GM18517 (cell line): ENCODE measurements around the gene NEGR1.

ENCODE experiments used
- ATAC-seq: cut with Tn5 transposase; IDR thresholded peaks from one replicate; pipeline ENCODE4 v1.9.1; 2021; ENCODE audit warnings: mild to moderate bottlenecking, moderate library complexity; ENCODE audit not compliant: unreplicated experiment

Gene NEGR1

DNA sequence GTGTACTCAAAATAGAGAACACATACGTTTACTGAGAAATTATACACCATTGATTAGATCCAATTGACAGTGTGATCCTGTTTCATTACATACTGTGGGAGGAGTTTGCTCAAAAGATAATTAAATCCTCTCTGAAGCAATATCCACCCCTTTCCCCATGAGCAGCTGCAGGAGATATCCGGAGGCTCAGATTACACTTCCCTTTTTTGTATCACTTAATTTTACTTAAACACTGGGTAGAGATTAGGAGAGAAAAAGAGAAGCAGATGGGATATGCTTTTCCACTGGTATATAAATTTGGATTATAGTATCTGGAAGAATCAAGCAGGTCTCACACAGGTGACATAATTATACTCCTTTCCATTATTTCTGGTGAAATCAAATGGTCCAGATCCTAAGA is 868.2 kb downstream of the NEGR1 start:
- no peak for ATAC-seq

DNA sequence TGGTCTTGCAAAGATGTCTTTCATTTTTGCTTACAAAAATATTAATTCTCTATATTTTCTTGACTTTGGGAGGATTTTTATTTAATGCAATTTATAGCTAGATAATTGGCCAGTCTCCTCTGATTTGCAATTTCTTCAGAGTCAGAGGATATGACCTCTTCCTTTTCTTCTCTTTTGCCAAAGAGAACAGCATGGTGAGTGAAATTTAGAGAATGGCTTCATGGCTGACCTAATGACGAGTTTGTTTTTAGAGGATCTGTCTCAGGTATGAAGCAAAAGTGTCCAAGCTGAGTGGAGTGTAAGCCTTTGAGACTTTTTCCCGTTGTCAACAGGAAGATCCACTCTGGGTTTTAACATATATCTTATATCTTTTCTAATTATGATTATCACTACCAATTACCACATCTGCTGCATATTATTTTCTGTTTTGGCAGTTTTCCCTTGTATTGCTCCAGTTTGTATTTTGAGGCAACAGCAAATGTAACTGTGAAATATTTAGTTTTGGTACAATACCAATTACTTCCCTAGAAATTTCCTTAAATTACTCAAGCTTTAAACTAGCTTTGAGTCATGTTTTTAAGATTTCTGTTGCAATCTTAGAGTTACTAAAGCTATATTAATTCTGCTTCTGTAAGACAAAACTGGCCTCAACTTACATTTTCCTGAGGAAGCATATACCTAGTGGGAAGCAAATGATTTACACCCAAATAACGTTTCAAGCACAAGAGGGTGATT is 868.7 kb downstream of the NEGR1 start:
- ATAC-seq, result no peak

DNA sequence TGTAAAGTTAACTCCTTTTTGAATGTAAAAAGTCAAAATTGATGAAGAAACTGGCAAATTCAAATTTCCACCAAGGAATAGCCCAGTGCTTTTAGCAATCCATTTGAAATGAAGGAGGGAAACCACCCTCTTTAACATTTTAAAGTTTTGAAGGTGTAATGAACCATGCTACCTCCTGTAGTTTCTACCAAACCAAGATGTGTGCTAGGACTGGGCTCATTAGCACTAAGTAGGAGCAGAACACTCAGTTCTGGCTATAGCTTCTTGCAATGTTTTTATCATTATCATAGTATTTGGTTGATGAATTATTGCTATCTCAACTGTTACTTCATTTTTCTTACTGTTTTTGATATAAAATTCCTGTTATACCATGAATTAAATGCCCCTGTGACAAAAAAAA is 882.3 kb downstream of the NEGR1 start:
- no peak for ATAC-seq

DNA sequence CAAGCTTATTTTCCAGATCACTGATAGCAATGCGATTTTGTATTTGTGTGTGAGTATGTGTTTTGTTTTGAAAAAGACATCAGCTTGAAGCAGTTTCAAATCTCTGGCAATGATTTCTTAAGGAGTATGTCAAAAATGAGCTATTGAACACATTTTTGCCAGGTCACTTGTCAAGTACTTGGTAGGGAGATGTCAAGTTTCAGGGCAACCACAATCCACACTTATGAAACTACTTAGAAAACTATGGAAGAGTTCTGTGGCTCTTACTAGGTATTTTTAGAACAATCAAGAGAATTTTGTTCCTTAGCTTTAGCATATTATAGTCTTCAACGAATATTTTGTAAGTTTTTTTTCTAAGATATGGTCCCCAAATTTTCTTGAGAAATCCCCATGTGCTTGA is 882.7 kb downstream of the NEGR1 start:
- no peak for ATAC-seq

DNA sequence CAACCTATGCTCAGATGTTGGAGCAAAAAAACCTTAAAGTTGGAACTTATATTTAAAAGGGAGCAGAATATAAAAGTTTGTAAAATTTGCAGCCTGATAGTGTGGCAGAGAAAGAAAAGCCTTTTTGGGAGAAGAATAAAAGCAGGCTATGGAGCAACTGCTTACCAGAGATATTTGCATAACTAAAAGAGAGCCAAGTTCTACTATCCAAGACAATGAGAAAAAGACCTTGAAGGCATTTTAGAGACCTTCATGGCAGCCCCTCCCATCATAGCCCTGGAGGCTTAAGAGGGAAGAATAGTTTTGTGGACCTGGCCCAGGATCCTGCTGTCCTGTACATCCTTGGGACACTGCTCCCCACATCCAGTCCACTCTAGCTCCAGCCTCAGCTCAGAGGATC is 889.0 kb downstream of the NEGR1 start:
- no peak for ATAC-seq

DNA sequence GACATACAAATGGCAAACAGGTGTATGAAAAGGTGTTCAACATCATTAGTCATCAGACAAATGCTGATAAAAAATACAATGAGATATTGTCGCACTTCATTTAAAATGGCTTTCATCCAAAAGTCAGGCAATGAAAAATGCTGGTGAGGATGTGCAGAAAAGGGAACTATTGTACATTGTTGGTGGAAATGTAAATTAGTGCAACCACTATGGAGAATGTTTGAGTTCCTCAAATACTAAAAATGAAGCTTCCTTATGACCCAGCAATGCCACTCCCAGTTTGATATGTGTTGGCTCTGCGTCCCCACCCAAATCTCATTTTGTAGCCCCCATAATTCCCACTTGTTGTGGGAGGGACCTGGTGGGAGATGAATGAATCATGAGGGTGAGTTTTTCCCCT is 891.8 kb downstream of the NEGR1 start:
- no peak for ATAC-seq

DNA sequence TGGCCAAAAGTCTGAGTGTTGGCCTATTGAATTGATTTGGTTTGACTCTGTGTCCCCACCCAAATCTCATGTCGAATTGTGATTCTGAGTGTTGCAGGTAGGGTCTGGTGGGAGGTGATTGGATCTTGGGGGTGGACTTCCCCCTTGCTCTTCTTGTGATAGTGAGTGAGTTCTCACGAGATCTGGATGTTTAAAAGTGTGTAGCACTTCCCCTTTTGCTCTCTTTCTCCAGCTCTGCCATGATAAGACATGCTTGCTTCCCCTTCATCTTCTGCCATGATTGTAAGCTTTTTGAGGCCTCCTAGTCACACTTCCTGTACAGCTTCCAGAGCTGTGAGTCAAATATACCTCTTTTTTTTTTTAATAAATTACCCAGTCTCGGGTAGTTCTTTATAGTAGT is 904.5 kb downstream of the NEGR1 start:
- no peak for ATAC-seq

DNA sequence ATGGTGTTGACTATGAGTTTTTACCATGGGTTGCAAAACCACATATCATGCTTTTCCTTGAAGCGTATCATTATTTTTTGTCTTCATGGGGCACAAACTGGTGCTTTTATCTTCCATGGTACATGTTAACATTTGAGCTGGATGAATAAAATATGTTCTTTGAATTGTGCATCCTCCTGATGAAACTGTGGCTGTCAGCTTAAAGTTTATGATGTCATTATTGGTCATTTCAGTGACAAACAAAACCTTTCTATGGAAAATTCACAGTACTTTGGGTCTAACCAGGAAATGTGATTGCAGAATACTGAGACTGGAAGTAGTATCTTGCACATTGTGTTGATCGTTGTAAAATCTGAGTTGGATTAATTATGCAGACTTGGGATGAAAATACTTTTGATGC is 909.8 kb downstream of the NEGR1 start:
- no peak for ATAC-seq

DNA sequence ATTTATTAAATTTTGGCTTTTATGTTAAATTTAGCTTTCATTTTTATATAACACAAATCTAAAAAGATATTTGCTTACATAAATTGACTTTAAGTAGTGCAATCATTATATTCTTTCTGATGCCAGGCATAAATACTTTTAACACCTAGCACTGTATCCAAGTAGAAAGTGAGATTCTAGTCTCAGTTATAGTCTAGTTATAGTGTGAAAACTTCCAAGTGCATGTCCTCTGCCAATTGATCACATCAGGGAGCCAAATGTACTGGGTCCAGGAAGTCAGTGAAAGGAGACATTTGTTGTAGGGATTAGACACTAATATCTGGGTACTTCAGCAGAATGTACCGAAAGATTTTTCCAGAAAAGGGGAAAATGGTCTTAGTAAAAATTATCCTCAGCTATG is 910.8 kb downstream of the NEGR1 start:
- no peak for ATAC-seq

DNA sequence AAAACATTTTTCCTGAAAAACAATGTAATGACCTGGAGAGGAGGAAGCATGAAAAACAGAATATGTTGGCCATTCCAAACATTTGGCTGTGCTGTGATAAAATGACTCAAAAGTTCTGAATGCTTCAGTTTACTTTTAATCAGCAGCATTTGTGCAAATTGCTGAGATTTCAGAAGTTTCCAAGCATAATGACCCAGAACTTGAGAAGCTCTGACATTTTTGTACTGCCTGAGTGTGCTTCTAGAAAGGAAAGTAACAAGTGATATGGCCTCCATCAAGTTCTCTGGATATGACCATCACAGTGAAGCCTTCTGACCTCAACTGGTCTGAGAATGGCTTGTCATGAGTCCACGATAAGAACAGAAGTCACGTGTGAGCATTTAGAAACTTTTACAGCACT is 918.1 kb downstream of the NEGR1 start:
- ATAC-seq, result no peak

DNA sequence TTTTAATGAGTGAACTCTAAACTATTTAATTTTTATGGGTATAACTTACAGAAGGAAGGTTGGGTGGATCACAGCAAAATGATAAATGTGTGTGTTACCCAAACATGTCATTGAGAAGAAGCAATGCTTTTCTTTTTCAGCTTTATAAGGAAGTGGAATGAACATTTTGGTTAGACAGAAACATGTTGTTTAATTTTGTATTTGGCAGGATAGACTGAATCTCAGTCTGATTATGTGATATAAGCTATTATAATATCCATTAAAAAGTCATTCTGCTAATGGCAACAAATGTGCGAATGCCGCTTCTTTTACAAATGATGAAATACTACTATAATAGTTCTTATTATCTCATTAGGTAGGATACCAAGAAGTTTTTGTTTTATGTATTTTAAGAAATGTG is 919.6 kb downstream of the NEGR1 start:
- no peak for ATAC-seq

DNA sequence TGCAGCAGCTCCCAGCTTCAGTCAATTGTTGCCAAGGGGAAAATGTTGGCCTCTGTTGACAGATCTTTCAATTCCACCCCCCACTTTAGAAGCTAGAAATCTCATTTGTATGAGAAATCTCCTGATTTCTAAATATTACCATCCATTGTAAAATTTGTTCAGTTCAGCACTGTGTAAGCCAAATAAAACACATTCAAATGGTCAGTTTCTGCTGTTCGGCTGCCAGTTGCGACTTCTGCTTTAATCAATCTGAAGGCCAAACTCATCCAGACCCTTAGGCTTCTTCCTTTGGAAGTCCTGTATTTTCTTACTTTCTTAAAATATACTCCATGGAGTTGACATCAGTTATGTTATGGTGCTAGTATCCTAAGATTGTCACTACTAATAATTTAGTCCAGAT is 920.3 kb downstream of the NEGR1 start:
- no peak for ATAC-seq

DNA sequence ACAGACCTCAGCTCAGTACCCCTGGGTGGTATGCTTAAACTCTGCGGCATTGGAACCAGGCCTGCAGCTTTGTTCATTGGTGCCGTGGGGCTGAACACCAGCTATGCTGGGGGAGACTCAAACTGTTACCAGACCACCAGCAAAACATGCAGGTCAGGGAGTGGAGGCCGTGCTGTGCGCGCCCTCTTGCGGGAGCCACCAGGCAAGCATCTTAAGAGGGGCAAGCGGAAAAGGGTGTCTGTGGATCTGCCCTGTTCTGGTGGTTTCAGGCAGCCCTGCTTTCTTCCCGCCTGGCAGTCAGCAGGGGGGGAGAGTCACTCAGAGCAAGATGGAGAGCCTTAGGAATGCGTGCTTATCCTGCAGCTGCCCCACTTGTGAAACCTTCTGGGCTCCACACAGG is 924.6 kb downstream of the NEGR1 start:
- ATAC-seq, result no peak

DNA sequence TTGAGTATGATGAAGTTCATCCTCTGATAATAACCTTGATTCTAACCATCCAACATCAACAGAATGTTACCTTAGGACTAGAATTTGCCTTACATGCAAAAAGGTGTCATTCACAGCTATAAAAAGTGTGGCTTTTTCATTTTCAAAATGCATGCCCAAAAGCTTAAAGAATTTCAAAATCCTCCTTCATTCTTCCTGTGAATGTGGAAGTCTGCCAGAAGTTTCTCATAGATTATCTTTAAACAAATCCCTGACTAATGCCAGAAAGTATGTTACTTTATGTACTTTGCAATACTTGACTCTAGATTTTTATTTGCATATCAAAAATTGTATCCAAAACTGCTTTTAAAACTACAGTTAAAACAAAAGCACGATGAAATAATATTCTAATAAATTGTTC is 930.9 kb downstream of the NEGR1 start:
- no peak for ATAC-seq

DNA sequence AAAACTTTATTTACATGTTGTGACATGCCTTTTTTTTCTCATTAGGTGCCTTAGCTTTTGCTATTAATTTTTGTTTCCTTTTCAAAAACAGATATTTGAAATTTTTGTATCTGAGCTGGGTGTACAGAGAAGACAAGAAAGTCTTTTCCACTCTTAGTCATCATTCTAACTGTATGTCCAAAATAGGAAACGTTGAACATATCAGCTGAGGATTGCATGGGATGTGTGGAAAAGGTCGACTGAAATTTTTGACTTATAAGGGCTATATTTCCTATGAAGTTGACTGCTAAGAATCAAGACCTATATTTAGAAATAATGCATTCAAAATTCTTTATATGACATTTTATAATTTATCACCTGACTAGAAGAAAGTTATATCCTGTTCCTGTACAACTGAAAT is 931.5 kb downstream of the NEGR1 start:
- no peak for ATAC-seq

DNA sequence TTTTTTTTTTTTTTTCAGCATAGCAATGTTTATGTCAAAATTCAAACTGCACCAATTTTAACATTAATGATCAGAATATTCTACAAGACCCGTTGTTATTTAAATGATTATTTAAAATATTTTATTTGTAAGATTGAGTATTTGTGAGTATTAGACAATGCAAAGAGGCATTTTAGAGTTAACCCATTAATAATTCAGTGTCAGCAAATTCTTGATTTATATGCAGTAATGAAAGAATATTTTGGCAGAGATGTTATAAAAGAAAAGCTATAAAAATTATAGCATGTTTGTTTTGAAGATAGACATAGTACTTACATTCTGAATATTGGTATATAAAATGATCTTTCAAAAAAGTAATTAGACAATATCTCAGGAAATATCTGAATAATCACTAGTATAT is 932.0 kb downstream of the NEGR1 start:
- ATAC-seq, result no peak
